ENCODE measurements around the gene CTTNBP2NL. TPM values are rescaled to one million over a fixed set of nuclear protein-coding genes. Genes with fewer than 3 reads are reported as not detected.

Gene CTTNBP2NL
- total and polyA plus RNA-seq, 2 experiments from 2014 or later = 18.5 to 31.0 TPM

GRCh38 chr1:112506306-112506705 is 110.3 kb downstream of the CTTNBP2NL start:
- no peaks in the 10 kb centered on the region for H3K36me3 ChIP-seq (ENCODE audit: insufficient read depth)
- H3K79me2 ChIP-seq (replicated peaks; ENCODE audit: insufficient read depth) = no peaks in the 10 kb centered on the region
- H3K4me1 ChIP-seq (ENCODE audit: insufficient read depth) = peaks cover 42% of the 10 kb centered on the region
- Mint-ChIP-seq H3K27ac (no peak overlapping the region), H3K4me1 (peaks cover 49% of the 10 kb centered on the region), H3K36me3 (ENCODE audit: low read depth) (no peaks in the 10 kb centered on the region; the same call in 2 of the 3 replicates), H3K27me3 (ENCODE audit: insufficient read depth, low read depth, poor library complexity) (peaks cover 75% of the 10 kb centered on the region), H3K9me3 (no peaks in the 10 kb centered on the region; the same call in 1 of the 3 replicates), H3K4me3 (no peak overlapping the region)
- no peak overlapping the region for H3K4me3 ChIP-seq
- TF ChIP-seq REST (IDR thresholded peaks at IDR 0.05; ENCODE audit: unreplicated experiment) (no peak), ZNF462 (CRISPR knock-in tag; IDR thresholded peaks at IDR 0.05) (no peak), JUNB (IDR thresholded peaks at IDR 0.05; ENCODE audit: unreplicated experiment) (no peak), NANOG (IDR thresholded peaks at IDR 0.05; ENCODE audit: borderline replicate concordance) (no peak), CTCF (conservative IDR thresholded peaks at IDR 0.05; ENCODE audit: low read depth in 2 of 2) (no peak), ZNF114 (CRISPR knock-in tag; IDR thresholded peaks at IDR 0.05) (no peak), STAT1 (IDR thresholded peaks at IDR 0.05; ENCODE audit: unreplicated experiment) (no peak), POLR2AphosphoS5 (IDR thresholded peaks at IDR 0.05; ENCODE audit: low read depth) (no peak), EZH2phosphoT487 (IDR thresholded peaks at IDR 0.05; ENCODE audit: unreplicated experiment) (no peak), CREB1 (CRISPR knock-in tag; IDR thresholded peaks at IDR 0.05; ENCODE audit: low read depth) (no peak), EZH2 (IDR thresholded peaks at IDR 0.05; ENCODE audit: low read depth, unreplicated experiment) (no peak), ZNF331 (CRISPR knock-in tag; IDR thresholded peaks at IDR 0.05; ENCODE audit: low read depth) (no peak), ETS1 (IDR thresholded peaks at IDR 0.05) (no peak)
- DNase-seq (ENCODE audit: low spot score) = no peak
- H3K27me3 ChIP-seq (ENCODE audit: insufficient read depth) = peaks cover 99% of the 10 kb centered on the region
- no peak for ATAC-seq
- no peak overlapping the region for H3K27ac ChIP-seq (ENCODE audit: low read depth)
- H3K9me2 ChIP-seq (ENCODE audit: insufficient read depth) = no peaks in the 10 kb centered on the region
- H3F3A ChIP-seq (replicated peaks; ENCODE audit: low read depth) = peaks cover 7% of the 10 kb centered on the region; the same call in 1 of the 2 replicates
- H3K4me2 ChIP-seq = no peak overlapping the region
- H4K20me1 ChIP-seq (replicated peaks; ENCODE audit: insufficient read depth) = peaks cover 4% of the 10 kb centered on the region; the same call in 1 of the 2 replicates
- no peak overlapping the region for H2AFZ ChIP-seq
